Neural crest cell (in vitro differentiated cells): ENCODE results near the gene SMOC2. TPM values are rescaled to one million over a fixed set of nuclear protein-coding genes. Genes with fewer than 3 reads are reported as not detected.

Experiments
- DNase-seq: peaks from one replicate; pipeline ENCODE4 v3.0.0; 2021; ENCODE audit warnings: low read depth, mixed read lengths, low spot score
- H3K27ac Mint-ChIP-seq: one replicate; pipeline ENCODE4 v1.8.0; 2021; ENCODE audit warnings: mild to moderate bottlenecking, mixed read lengths; ENCODE audit not compliant: unreplicated experiment
- H3K27me3 Mint-ChIP-seq: 2 replicates; pipeline ENCODE4 v1.8.0; 2021; ENCODE audit warnings: low read depth, mild to moderate bottlenecking, mixed read lengths
- H3K36me3 Mint-ChIP-seq: 2 replicates; pipeline ENCODE4 v1.8.0; 2021; ENCODE audit warnings: low read depth, mild to moderate bottlenecking, mixed read lengths
- H3K4me1 Mint-ChIP-seq: 2 replicates; pipeline ENCODE4 v1.8.0; 2021; ENCODE audit warnings: mixed read lengths
- H3K4me3 Mint-ChIP-seq: one replicate; pipeline ENCODE4 v1.8.0; 2021; ENCODE audit warnings: mild to moderate bottlenecking, mixed read lengths
- H3K9me3 Mint-ChIP-seq: 2 replicates; pipeline ENCODE4 v1.8.0; 2021; ENCODE audit warnings: mixed read lengths
- total RNA-seq: library from RNA; stranded (reverse); gene quantifications from 2 replicates; pipeline ENCODE4 v1.2.1, GENCODE V29; 2021
- TF ChIP-seq, protein P1 (sequence below): fragments of 200-600 bp; sonication (generic); conservative IDR thresholded peaks from 2 replicates; pipeline ENCODE4 v1.5.0; 2021; ENCODE audit warnings: antibody characterized with exemption, mild to moderate bottlenecking

The SMOC2 gene
- total RNA-seq, 1 donor from 2014 or later = 0.23 TPM

- Mint-ChIP-seq H3K27ac (no peak overlapping the region), H3K4me1 (peaks cover 18% of the 10 kb centered on the region), H3K36me3 (peaks cover 11% of the 10 kb centered on the region), H3K4me3 (no peak overlapping the region), H3K27me3 (peaks cover 2% of the 10 kb centered on the region), H3K9me3 (peaks cover 13% of the 10 kb centered on the region)
- TF ChIP-seq, protein P1, sequence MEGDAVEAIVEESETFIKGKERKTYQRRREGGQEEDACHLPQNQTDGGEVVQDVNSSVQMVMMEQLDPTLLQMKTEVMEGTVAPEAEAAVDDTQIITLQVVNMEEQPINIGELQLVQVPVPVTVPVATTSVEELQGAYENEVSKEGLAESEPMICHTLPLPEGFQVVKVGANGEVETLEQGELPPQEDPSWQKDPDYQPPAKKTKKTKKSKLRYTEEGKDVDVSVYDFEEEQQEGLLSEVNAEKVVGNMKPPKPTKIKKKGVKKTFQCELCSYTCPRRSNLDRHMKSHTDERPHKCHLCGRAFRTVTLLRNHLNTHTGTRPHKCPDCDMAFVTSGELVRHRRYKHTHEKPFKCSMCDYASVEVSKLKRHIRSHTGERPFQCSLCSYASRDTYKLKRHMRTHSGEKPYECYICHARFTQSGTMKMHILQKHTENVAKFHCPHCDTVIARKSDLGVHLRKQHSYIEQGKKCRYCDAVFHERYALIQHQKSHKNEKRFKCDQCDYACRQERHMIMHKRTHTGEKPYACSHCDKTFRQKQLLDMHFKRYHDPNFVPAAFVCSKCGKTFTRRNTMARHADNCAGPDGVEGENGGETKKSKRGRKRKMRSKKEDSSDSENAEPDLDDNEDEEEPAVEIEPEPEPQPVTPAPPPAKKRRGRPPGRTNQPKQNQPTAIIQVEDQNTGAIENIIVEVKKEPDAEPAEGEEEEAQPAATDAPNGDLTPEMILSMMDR = no peak
- DNase-seq = no peak
These were observed 219.5 kb downstream of the SMOC2 start for GRCh38 chr6:168660400-168660945.

GRCh38 chr6:168662301-168662936 lies 221.4 kb downstream of the SMOC2 start:
- peaks cover 10% of the 10 kb centered on the region for H3K36me3 Mint-ChIP-seq
- H3K27ac Mint-ChIP-seq = no peak overlapping the region
- peaks cover 2% of the 10 kb centered on the region for H3K27me3 Mint-ChIP-seq
- no peak for DNase-seq
- H3K4me1 Mint-ChIP-seq = peaks cover 24% of the 10 kb centered on the region
- TF ChIP-seq, protein P1 = no peak
- H3K4me3 Mint-ChIP-seq = no peak overlapping the region
- H3K9me3 Mint-ChIP-seq = peaks cover 9% of the 10 kb centered on the region

DNA sequence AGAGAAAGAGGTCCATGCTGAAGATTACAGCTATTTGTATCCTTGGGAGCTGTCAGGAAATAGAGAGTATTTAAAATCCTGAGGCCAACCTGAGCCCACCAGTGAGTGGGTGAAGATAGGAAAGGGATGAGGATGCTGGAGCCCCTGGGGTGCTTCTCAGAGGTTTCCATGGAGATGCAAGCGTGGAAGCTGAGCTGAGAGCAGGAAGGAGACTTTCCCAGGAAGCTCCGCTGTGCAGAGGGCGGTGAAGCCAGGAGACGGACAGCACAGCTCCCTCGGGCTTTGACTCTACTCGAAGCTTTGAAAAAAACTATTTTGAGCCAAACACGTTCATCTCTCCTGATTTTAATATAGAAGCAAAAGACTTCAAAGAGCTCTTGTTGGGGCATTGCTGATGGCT lies 222.1 kb downstream of the SMOC2 start:
- H3K9me3 Mint-ChIP-seq = peaks cover 7% of the 10 kb centered on the region
- H3K27me3 Mint-ChIP-seq = peaks cover 2% of the 10 kb centered on the region
- peaks cover 24% of the 10 kb centered on the region for H3K4me1 Mint-ChIP-seq
- H3K4me3 Mint-ChIP-seq = no peak overlapping the region
- peaks cover 8% of the 10 kb centered on the region for H3K36me3 Mint-ChIP-seq
- TF ChIP-seq, protein P1 = no peak
- no peak for DNase-seq
- no peak overlapping the region for H3K27ac Mint-ChIP-seq

DNA sequence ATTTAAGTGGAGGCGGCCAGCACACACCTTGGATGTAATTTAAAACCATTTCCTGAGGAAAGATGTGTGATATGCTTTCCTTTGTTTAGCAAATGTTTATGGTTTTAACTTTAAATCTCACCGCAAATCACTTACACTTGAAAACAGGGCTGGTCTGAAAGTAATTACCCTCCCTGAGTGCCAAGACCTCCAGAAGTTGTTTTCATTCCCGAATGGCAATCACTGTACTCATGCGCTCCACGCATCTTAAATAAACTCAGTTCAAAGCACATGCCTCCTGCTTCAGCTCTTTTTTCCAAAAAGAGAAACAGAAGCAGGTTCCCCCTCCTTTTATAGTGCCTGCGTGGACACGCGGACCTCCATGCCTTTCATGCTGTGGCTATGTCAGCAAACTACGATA lies 224.0 kb downstream of the SMOC2 start:
- no peak overlapping the region for H3K4me3 Mint-ChIP-seq
- H3K36me3 Mint-ChIP-seq = peaks cover 1% of the 10 kb centered on the region
- H3K27ac Mint-ChIP-seq = no peak overlapping the region
- no peak for DNase-seq
- H3K4me1 Mint-ChIP-seq = peaks cover 24% of the 10 kb centered on the region
- no peaks in the 10 kb centered on the region for H3K9me3 Mint-ChIP-seq
- TF ChIP-seq, protein P1 = no peak
- H3K27me3 Mint-ChIP-seq = peaks cover 2% of the 10 kb centered on the region

DNA sequence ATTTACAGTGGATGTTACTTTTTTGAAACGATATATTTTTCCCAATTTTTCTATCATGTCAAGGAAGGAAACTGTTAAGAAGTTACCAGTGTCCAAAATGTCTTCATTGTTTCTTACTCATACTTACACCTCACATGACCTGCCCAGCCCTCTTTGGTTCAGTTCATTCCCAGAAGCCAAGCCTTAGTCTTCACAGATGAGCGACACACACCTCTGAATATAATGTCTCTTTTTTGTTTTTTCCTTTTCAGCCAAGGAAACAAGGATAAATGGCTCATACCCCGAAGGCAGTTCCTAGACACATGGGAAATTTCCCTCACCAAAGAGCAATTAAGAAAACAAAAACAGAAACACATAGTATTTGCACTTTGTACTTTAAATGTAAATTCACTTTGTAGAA lies 225.2 kb downstream of the SMOC2 start:
- peaks cover 2% of the 10 kb centered on the region for H3K27me3 Mint-ChIP-seq
- no peaks in the 10 kb centered on the region for H3K36me3 Mint-ChIP-seq
- no peak overlapping the region for H3K4me3 Mint-ChIP-seq
- H3K4me1 Mint-ChIP-seq = peaks cover 29% of the 10 kb centered on the region
- no peak for DNase-seq
- no peak overlapping the region for H3K27ac Mint-ChIP-seq
- TF ChIP-seq, protein P1 = no peak
- no peaks in the 10 kb centered on the region for H3K9me3 Mint-ChIP-seq
